Neural progenitor cell (in vitro differentiated cells): ENCODE data around the gene LCP1.

Experiments used
- EZH2 ChIP-seq: fragments of 200-600 bp; sonication (generic); IDR thresholded peaks from 2 replicates; pipeline ENCODE4 v1.6.1; 2017; ENCODE audit warnings: antibody characterized with exemption, mild to moderate bottlenecking, moderate library complexity
- EZH2phosphoT487 ChIP-seq: fragments of 200-600 bp; sonication (generic); IDR thresholded peaks from 2 replicates; pipeline ENCODE4 v1.6.1; 2017; ENCODE audit warnings: antibody characterized with exemption
- TF ChIP-seq, protein P1 (sequence below): fragments of 200-600 bp; sonication (generic); IDR thresholded peaks from 2 replicates; pipeline ENCODE4 v1.5.1; 2017; ENCODE audit warnings: antibody characterized with exemption, mild to moderate bottlenecking

DNA sequence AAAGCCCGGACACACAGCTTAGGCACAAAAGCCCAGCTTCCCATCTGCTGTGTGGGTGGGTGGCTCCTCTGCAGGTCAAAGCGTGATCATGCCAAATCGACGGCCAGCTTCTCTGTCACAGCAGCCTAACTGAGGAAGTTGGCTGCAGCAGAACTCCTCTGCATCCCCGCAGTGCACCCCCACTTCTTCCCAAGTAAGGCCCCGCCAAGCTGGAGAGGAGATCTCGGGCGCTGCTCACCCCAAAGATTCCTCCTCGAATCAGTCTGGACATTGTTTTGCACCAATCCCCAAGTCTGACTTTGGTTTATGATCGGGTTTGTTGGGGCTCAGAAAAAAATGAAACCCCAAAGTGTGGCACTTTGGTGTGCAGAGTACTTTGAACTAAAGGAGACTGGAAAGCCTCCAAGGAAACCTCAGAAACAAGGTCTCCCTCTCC is 57.4 kb downstream of the LCP1 start:
- TF ChIP-seq, protein P1, sequence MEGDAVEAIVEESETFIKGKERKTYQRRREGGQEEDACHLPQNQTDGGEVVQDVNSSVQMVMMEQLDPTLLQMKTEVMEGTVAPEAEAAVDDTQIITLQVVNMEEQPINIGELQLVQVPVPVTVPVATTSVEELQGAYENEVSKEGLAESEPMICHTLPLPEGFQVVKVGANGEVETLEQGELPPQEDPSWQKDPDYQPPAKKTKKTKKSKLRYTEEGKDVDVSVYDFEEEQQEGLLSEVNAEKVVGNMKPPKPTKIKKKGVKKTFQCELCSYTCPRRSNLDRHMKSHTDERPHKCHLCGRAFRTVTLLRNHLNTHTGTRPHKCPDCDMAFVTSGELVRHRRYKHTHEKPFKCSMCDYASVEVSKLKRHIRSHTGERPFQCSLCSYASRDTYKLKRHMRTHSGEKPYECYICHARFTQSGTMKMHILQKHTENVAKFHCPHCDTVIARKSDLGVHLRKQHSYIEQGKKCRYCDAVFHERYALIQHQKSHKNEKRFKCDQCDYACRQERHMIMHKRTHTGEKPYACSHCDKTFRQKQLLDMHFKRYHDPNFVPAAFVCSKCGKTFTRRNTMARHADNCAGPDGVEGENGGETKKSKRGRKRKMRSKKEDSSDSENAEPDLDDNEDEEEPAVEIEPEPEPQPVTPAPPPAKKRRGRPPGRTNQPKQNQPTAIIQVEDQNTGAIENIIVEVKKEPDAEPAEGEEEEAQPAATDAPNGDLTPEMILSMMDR: no peak
- TF ChIP-seq EZH2: no peak
- TF ChIP-seq EZH2phosphoT487: no peak
